Diencephalon (tissue), 1 donor: ENCODE results near the gene TIMM8A. TPM values are rescaled to one million over a fixed set of nuclear protein-coding genes. Genes with fewer than 3 reads are reported as not detected.

Experiments
- small RNA-seq: library from RNA; depleted of rRNA; stranded (forward); fragments of <200 nt; gene quantifications from one replicate; pipeline ENCODE3, GENCODE V24; 2014
- total RNA-seq: library from RNA; depleted of rRNA; stranded (reverse); fragments of >200 nt; gene quantifications from one replicate; pipeline ENCODE4 v1.2.3, GENCODE V29; 2014

TIMM8A gene
- 9.7 TPM for total RNA-seq

GRCh38 chrX:101348452-101349192 is at the start of gene TIMM8A:
TIMM8A (minus strand) TSS chrX:101348742; CDS start chrX:101348664, 78 bp downstream.

DNA sequence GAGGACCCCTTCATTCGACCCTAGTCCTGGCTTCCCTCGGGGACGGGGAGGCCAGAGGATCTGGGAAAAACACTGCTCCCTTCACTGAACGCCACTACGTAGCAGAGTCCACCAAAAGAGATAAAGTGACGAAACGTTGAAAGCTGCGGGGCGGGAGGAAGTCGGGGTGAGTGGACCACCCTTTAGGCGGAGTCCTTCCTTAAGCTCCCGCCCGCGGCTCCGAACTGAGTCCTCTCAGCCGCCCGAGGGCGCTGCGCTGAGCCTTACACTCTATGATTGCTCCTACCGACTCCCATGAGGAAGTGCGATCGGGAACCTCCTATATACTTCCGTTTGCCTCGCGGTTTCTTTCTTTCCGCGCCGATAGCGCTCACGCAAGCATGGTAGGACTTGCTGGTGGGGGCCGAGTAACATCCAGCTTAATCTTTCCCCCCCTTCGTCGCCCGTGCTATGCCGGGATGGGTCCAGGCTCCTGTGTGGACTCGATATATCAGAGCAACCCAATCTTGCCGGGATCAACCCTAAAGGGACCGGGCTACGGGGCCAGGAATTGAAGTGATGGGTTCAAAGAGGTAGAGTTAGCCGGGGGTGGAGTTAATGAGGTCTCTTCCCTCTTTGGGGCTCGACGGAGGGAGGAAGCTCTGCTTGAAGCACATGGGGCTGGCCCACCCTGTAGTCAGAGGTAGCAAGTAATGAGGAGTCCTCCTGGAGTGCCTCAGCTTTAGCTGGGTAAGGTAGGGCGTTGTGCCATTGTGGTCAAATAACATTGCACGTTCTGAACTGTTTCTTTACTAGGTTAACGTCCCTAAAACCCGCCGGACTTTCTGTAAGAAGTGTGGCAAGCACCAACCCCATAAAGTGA is 42.4 kb upstream of the TIMM8A start, which contains the start of gene RPL36A:
Gene RPL36A (plus strand): TSS at position 348 of the 862 bp plus-strand sequence. CDS start 33 bp downstream, at position 381.

GRCh38 chrX:101385795-101386541 is 37.4 kb upstream of the TIMM8A start, which contains the start of gene BTK:
BTK (minus strand) TSS chrX:101386191; CDS start chrX:101375284, 10,907 bp downstream.

Small RNA genes lying within 50 kb of the gene (small RNA-seq; reads per million reads assigned to genes)
- gene RNU6-934P, result not detected

Other genes starting within 250 kb of the TIMM8A start
- gene DRP2, start 129.0 kb downstream of the TIMM8A start, total RNA-seq, result 11.3 TPM
- 0.46 TPM for gene TAF7L, start 57.4 kb downstream of the TIMM8A start, total RNA-seq
- 2.1 TPM for gene BTK, start 37.4 kb upstream of the TIMM8A start, total RNA-seq
- 122 TPM for gene RPL36A, start 42.3 kb upstream of the TIMM8A start, total RNA-seq
- 12.2 TPM for gene GLA, start 59.2 kb upstream of the TIMM8A start, total RNA-seq
- 90.9 TPM for gene HNRNPH2, start 59.5 kb upstream of the TIMM8A start, total RNA-seq
- gene ARMCX4, start 136.7 kb upstream of the TIMM8A start, total RNA-seq, result 16.6 TPM
- 80.5 TPM for gene ARMCX1, start 201.8 kb upstream of the TIMM8A start, total RNA-seq